ENCODE results near the gene BCAM. TPM values are rescaled to one million over a fixed set of nuclear protein-coding genes. Genes with fewer than 3 reads are reported as not detected.

Gene BCAM
- total and polyA plus RNA-seq, 10 of the 15 experiments (the other 5 are each of a cell fraction or from before 2014, with no cell fraction given): 0.10 to 0.64 TPM; not detected in 8

DNA sequence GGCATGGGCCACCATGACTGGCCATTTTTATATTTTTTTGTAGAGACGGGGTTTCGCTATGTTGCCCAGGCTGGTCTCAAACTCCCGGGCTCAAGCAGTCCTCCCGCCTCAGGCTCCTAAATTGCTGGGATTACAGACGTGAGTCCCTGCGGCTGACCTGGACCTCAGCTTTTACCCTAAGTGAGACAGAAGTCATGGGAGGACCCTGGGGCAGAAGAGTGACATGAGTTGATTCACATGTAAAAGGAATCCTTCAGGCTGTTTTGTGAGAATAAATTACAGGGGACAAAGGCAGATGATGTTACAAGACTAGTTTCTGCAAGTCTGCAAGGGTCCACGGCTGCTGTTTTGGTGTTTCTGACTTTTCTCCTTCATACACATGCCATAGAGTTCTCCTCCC is 2.6 kb upstream of the BCAM start:
- no peak overlapping the region for H3K4me2 ChIP-seq (ENCODE audit: control insufficient read depth, insufficient read depth)
- no TSS peak for BruUV-seq (replicated peaks)
- SMC1A ChIA-PET (ENCODE audit: uncharacterized antibody, unreplicated experiment): interaction anchor here (1.3 kb wide), 1 partner anchor 104 kb away, joined by 3 read pairs; no protein-coding TSS in a partner anchor

More for the DNA sequence above, 2.6 kb upstream of the BCAM start:
- no peak overlapping the region for H3K9ac ChIP-seq (ENCODE audit: control insufficient read depth, insufficient read depth, low read length)
- ChIA-PET RAD21 (ENCODE audit: unreplicated experiment) (no interaction called here), CTCF (interaction anchor here (1.0 to 3.7 kb wide), 4 partner anchors 21 to 146 kb away, joined by 3 to 16 read pairs (median 5); no protein-coding TSS in a partner anchor), POLR2A (no interaction called here)
- no peak overlapping the region for H3K27ac ChIP-seq (ENCODE audit: control insufficient read depth, insufficient read depth)
- no peak overlapping the region for H2AFZ ChIP-seq (ENCODE audit: control insufficient read depth, low read depth, low read length)
- DNase-seq (ENCODE audit: low read depth, low spot score) (no peak), ATAC-seq (no peak), FAIRE-seq (no peak)
- no peaks in the 10 kb centered on the region for H4K20me1 ChIP-seq (ENCODE audit: control insufficient read depth, insufficient read depth)
- H3K9me3 ChIP-seq (replicated peaks; ENCODE audit: control insufficient read depth, insufficient read depth, low read length): no peaks in the 10 kb centered on the region
- intact Hi-C loops (cut with micrococcal nuclease; ENCODE audit: unreplicated experiment): no loop called here
- TF ChIP-seq ELK1 (IDR thresholded peaks at IDR 0.05; ENCODE audit: low read depth, low read length): no peak
- no peak for TF ChIP-seq YY1 (IDR thresholded peaks at IDR 0.05; ENCODE audit: low read depth, low read length)
- TF ChIP-seq POU2F2 (IDR thresholded peaks at IDR 0.05; ENCODE audit: borderline replicate concordance, low read depth, low read length): no peak
- TF ChIP-seq BCL11A (IDR thresholded peaks at IDR 0.05; ENCODE audit: low read depth, low read length): no peak
- TF ChIP-seq MYB (IDR thresholded peaks at IDR 0.05; ENCODE audit: borderline replicate concordance, low read depth, low read length): no peak
- TF ChIP-seq RELB (IDR thresholded peaks at IDR 0.05; ENCODE audit: low read depth): no peak
- TF ChIP-seq SMAD5 (IDR thresholded peaks at IDR 0.05; ENCODE audit: low read depth): no peak
- H3K4me3 ChIP-seq: no peak overlapping the region
- no peaks in the 10 kb centered on the region; a peak in 2 of 4 replicates for H3K27me3 ChIP-seq (replicated peaks in 1 of 2; ENCODE audit: control insufficient read depth in 2 of 2, insufficient read depth in 2 of 2, low read length in 1 of 2)
- H3K4me1 ChIP-seq (ENCODE audit: control insufficient read depth, insufficient read depth, low read length): no peaks in the 10 kb centered on the region
- 49% methylated on average over 7 of the region's 7 CpGs for WGBS (ENCODE audit: insufficient coverage, insufficient replicate concordance, low lambda C conversion rate, missing lambda C conversion rate)
- H3K36me3 ChIP-seq (ENCODE audit: control insufficient read depth in 2 of 2, insufficient read depth in 2 of 2, low read length in 1 of 2): no peaks in the 10 kb centered on the region
- in situ Hi-C loops (cut with MboI): no loop called here
- no peaks in the 10 kb centered on the region for H3K79me2 ChIP-seq (ENCODE audit: control insufficient read depth, insufficient read depth, low read length)
